SW480 (cell line): ENCODE measurements around the gene SLC24A3.

ENCODE experiments used
- DNase-seq: peaks from one replicate; pipeline ENCODE4 v3.0.0-alpha.2; 2016; ENCODE audit warnings: low spot score

The SLC24A3 gene

GRCh38 chr20:19341348-19342053, 129.1 kb downstream of the SLC24A3 start:
- DNase-seq: no peak

GRCh38 chr20:19344341-19344740, 131.9 kb downstream of the SLC24A3 start:
- DNase-seq: no peak

GRCh38 chr20:19347943-19348456, 135.6 kb downstream of the SLC24A3 start:
- no peak for DNase-seq

GRCh38 chr20:19348582-19348981, 136.1 kb downstream of the SLC24A3 start:
- DNase-seq: no peak

GRCh38 chr20:19349879-19350278, 137.4 kb downstream of the SLC24A3 start:
- no peak for DNase-seq

- DNase-seq: no peak
Measured at GRCh38 chr20:19351542-19351941, 139.1 kb downstream of the SLC24A3 start.

GRCh38 chr20:19354950-19355349, 142.5 kb downstream of the SLC24A3 start:
- DNase-seq: no peak

- DNase-seq: no peak
Measured at GRCh38 chr20:19361790-19362189, 149.3 kb downstream of the SLC24A3 start.

- no peak for DNase-seq
Measured at GRCh38 chr20:19363476-19363875, 151.0 kb downstream of the SLC24A3 start.

GRCh38 chr20:19367591-19367990, 155.1 kb downstream of the SLC24A3 start:
- no peak for DNase-seq

GRCh38 chr20:19368351-19368750, 155.9 kb downstream of the SLC24A3 start:
- DNase-seq: no peak

GRCh38 chr20:19370076-19371075, 157.9 kb downstream of the SLC24A3 start:
- DNase-seq: no peak

- DNase-seq: no peak
Measured at GRCh38 chr20:19371112-19371511, 158.7 kb downstream of the SLC24A3 start.

GRCh38 chr20:19374216-19374615, 161.8 kb downstream of the SLC24A3 start:
- DNase-seq: no peak

GRCh38 chr20:19375395-19375794, 163.0 kb downstream of the SLC24A3 start:
- DNase-seq: no peak

GRCh38 chr20:19375801-19376200, 163.4 kb downstream of the SLC24A3 start:
- DNase-seq: no peak

GRCh38 chr20:19376451-19377229, 164.2 kb downstream of the SLC24A3 start:
- no peak for DNase-seq

- no peak for DNase-seq
Measured at GRCh38 chr20:19378058-19378457, 165.6 kb downstream of the SLC24A3 start.

GRCh38 chr20:19380211-19380610, 167.8 kb downstream of the SLC24A3 start:
- DNase-seq: no peak

GRCh38 chr20:19381947-19382346, 169.5 kb downstream of the SLC24A3 start:
- DNase-seq: no peak

GRCh38 chr20:19382386-19383340, 170.2 kb downstream of the SLC24A3 start:
- DNase-seq: no peak
